NCI-H2171 treated with DMSO at 0.1 percent for 48 hours (cell line): ENCODE results near the gene MT1F.
"Not testable (repeated sequence)": the region's sequence is repeated elsewhere in the genome, so short reads cannot be mapped to it uniquely, and the experiment has no call there.

ENCODE experiments used
- DNase-seq: peaks from one replicate; lab custom pipeline; 2025; lab: John Stamatoyannopoulos, UW

The MT1F gene

DNA sequence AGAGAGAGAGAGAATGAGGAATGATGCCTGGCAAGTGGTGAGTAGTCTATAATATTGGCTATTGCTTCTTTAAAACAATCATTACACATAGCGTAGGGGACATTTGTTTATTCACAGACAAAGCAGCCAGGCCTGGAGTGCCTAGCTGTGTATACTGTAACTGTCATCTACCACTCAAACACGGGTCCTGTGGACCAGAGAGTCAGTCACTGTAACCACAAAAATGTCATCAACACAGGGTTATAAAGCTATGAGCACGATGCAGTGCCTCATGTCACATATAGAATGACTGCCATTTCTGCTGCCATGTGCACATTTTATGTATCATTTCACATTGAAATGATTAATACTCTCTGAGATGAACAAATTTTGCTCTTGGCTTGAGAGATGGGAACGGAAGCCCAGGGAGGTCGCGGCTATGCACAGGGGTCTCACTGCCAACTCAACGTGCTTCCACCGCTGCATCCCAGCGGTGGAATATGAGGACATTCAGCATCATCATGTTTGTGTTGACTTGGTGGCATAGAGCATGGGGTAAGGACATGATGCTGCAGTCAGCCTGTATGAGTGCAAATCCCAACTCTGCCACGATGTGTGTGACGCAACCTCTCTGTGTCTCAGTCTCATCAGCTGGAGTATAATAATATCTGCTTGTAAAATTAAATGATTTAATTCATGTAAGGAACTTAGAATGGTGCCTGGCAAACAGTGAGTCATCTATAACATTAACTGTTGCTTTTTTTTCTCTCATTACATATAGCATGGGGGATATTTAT, 15.2 kb downstream of the MT1F start:
- DNase-seq: no peak

DNA sequence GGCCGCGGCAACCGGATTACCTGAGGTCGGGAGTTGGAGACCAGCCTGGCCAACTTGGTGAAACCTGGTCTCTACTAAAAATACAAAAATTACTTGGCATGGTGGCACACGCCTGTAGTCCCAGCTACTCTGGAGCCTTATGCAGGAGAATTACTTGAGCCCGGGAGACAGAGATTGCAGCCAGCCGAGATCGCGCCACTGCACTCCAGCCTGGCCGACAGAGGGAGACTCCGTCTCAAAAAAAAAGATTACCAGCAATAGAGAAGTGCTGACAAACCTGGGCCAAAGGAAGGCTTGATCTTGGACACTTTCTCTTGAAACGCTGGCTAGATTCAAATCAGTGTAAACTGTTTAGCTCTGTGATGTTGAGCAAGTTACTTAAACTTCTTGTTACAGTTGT, 16.2 kb downstream of the MT1F start:
- no peak for DNase-seq

DNA sequence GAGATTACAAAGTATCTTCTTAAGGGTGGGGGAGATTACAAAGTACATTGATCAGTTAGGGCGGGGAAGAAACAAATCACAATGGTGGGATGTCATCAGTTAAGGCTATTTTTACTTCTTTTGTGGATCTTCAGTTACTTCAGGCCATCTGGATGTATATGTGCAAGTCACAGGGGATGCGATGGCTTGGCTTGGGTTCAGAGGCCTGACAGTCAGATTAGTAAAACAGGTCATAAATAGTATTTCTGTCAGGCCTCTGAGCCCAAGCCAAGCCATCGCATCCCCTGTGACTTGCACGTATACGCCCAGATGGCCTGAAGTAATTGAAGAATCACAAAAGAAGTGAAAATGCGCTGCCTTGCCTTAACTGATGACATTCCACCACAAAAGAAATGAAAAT, 16.8 kb downstream of the MT1F start:
- not testable (repeated sequence) for DNase-seq

DNA sequence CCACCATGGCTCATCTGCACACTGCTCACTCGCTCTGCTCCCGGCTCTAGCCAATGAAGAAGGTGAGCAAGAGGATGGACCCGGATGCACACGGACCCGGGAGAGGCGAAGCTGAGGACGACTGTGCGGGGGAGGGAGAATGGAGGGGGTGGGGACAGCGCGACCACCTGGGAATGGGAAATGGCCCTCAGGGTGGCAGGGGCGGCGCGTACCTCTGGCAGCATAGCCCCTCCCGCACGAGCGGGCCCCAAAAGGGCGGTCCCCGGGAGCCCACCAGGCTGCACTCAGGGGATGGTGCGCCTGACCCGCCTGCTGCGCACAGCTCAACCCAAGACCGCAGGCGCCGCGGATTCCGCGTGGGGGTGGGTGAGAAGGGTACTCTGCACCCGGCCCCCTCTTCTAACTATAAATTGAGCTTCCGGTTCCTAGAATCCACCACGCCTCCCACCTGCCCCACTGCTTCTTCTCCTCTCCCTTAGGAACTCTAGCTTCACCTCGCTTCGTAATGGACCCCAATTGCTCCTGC, 18.0 kb downstream of the MT1F start:
- DNase-seq: no peak

DNA sequence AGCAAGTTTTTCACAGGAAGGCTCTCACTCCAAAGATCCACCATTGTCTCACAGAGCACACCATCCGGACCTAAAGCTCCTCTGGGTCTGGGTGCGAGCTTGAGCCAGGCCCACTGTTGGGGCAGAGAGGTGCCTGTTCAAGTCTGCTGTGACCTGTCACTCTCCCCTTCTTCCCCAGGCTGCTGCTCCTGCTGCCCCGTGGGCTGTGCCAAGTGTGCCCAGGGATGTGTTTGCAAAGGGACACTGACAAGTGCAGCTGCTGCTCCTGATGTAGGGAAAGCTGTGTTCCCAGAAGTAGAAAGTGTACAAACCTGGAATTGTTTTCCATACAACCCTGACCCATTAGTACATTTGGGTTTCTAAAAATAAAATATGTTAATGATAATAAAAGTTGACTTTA, 19.7 kb downstream of the MT1F start:
- no peak for DNase-seq

DNA sequence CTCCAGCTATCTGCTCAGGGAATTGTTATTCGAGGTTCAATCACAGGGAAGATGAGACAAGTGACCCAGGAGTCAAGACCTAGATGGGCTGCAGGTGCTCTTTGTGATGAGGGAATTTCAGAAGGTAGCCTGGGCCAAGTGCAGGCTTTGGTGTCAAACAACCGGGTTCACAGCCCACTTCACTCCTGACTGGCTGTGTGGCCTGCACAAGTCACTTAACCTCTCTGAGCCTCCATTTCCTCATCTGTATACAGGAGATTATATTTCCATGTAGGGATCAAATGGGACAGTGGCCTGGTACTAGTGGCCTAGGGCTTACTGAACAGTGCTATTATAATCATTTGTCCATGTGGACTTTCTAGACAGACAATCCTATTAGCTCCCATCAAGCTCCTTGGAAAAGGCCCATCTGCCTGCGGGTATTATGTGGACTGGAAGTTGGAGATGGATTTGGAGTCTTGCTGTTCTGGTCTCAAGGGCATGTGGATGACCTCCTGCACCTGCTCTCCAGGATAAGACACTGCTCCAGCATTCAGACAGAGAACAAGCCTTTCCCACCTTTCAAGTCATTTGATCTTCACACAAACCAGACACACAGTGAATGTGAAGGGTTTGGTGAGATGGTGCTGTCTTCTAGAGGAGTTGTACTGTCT, 21.4 kb downstream of the MT1F start:
- DNase-seq: no peak

DNA sequence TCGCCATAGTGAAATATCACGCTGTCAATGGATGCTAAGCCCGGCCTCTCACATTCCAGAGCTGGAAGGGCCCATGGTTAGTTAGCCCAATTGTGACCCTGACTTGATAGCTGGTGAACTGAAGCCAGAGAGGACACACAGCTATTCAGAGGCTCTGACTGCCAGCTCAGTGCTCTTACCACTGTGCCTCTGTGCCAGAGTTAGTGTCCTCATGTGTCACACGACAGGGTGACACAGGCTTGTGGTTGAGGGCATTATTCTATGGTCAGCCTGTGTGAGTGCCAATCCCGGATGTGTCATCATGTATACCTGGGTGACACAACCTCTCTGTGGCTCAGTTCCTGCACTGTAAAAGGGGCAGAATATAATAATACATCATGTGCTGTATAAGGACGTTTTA, 22.1 kb downstream of the MT1F start:
- DNase-seq: no peak

DNA sequence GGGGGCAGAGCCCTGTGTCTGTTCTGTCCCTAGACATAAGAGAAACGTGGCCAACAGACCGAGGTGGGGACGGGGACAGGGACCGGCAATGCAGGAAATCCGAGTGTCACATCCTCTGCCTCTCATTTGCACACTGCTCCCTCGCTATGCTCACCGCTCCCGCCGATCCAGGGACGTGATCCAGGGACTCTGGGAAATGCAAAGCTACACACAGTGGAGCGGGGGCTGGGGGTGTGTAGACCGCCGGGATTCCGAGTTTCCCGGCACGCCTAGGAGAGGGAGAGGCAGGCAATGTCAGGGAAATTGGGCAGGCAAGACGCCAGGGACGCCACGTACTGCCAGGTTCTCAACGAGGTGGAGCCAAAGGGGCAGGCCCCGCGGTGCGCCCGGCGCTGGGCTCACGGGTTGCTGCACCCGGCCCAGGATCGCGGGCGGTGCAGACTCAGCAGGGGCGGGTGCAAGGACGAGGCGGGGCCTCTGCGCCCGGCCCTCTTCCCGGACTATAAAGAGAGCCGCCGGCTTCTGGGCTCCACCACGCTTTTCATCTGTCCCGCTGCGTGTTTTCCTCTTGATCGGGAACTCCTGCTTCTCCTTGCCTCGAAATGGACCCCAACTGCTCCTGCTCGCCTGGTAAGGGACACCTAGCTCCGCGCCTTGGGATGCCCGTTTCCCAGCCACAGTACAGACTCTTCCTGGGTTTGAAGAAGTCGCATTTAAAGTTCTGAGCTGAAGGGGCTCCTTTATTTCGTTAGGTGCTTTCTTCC, 24.4 kb downstream of the MT1F start, which contains the start of gene MT1X:
Gene MT1X, plus strand, starts transcription at position 532 of the 764 bp plus-strand sequence. Its CDS starts 71 bp downstream, at position 603.
- peak; percentile 89 for DNase-seq

DNA sequence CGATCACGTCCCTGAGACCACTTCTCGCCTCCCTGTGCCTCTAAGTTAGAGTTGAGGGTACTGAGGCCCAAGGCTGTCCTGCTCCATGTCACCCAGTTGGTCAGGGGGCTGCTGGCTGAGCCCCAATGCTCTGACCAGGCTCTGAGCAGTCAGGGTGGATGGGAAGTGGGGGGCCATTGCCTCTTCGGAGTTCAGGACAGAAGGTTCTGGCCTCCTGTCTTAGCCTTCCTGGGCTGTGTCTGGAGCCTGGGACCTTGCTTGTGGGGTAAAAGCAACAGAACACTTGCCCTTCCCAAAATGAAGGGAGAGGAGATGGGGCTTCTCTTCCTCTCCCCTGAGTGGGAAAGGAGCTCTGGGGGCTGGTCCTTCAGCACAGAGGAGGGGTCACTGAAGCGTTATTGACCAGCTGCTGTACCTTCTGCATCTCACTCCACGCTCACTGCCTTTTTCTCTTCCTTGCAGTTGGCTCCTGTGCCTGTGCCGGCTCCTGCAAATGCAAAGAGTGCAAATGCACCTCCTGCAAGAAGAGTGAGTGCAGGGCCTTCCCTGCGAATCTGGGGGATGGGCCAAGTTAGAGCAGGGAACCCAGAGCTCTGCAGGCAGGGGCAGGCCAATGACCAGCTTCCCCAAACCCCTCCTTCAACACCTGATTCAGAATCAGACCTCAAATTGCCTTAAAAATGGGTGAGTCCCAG, 25.1 kb downstream of the MT1F start:
- DNase-seq: no peak

DNA sequence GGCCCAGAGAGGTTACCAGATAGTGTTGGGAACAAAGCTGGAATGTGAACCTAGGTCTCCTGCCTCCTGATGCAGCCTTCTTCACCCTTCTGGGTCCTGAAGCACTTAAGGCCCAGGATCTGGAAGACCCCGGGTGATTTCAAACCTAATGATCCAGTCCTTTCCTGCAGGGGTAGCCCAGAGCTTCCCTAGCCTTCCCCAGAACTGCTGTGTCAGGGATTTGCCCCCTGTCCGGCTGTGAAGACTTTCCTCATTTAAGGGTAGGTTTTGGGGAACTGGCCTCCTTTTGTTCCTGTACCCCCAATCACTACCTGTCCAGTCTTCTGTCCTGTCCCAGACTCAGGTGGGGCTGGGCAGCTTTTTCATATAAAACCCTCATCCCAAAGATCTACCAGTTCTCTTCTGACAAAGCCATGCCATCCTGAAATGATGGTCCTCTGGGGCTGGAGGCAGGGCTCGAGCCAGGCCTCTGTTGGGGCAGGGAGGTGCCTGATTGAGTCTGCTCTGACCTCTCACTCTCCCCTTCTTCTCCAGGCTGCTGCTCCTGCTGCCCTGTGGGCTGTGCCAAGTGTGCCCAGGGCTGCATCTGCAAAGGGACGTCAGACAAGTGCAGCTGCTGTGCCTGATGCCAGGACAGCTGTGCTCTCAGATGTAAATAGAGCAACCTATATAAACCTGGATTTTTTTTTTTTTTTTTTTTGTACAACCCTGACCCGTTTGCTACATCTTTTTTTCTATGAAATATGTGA, 25.8 kb downstream of the MT1F start:
- DNase-seq: peak; percentile 19

DNA sequence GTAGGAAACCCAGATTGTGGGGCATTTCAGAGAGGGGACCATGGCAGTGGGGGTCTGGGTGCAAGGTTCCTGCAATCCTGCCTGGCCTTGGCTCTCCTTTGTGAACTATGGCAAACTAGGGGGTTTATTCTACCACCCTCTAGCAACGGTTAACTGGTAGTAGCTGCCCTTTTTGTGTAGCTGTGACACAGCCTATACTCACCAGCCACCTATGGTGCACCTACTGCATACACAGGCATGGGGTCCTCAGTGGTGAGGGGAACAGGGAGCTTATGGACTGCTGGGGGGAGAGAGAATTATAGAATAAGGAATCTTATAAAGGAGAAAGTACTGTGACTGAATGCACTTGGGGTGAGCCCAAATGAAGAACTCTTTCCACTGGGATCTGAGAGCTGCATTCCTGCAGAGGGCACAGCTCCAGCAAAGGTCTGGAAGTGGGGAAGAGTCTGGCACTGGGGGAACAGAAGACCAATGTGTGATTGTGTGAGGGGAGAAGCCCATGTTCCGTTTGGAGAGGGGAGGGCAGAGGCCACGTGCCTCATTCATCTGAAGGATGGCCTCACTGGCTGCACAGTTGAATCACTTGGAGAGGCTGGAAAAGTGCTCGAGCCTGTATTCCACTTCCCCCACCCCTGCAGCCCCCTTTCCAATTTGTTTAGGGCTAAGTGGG, 26.6 kb downstream of the MT1F start:
- DNase-seq: no peak

DNA sequence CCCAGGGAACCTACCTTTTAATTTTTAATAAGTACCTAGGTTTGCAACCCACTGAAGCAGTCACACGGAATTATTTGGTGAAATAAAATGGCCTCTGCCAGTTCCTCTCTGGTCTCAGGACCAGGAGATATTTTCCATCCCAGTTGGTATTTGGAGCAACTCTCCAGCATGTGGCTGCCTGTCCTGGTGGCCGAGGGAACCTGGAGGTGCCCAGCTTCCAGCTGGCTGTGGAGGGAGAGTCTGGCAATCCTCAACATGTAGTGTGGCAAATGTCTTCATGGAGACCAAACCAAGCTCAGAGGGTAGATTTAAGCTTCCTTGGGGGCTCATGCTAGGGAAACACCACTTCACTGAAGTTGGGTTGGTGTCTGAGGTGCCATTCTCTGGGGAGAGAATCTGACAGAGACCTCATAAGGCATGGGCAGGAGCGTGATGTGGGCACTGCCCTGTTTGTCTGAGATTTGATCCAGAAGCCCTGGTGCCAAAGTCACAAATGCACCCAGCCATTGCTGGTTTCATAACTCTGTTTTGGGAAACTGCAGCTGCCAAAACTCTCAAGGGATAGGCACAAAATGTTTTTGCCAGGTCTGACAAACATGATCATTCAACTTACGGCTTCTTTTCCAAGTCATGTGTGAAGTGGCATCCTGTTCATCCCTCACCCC, 27.3 kb downstream of the MT1F start:
- no peak for DNase-seq

DNA sequence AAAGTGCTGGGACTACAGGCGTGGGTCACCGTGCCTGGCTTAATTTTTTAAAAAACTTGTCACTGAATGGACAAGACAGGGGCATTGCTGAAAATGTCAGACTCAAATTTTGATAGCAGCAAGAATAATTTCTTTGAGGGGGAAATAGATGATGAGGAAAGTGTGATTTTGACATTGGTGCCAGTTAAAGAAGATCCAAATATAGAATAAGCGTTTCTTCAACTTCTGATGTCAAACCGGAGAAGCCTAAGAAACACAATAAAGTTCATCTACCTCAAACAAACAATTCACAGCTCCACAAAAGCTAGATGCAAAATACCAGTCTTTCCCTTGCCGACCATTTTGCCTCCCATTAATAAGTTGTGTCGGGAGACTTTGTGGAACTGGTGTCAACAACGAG, 29.0 kb downstream of the MT1F start:
- DNase-seq: no peak

DNA sequence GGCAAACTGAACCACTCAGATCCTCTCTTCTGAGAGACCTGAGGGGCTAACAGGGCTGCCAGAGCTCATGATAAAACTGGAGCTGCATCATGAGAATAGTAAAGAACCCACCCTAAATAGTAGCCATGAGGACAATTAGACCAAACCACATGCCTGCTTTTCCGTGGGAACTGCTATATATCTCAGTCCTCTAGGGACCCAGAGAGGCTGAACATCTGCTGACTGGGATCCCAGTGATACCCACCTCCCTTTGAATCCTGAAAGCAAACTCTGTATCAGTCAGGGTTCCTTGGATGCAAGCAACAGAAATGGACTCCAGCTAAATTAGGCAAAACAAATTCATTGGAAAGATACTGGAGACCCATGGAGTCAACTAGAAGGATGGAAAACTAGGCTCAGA, 31.0 kb downstream of the MT1F start:
- peak; percentile 38 for DNase-seq

DNA sequence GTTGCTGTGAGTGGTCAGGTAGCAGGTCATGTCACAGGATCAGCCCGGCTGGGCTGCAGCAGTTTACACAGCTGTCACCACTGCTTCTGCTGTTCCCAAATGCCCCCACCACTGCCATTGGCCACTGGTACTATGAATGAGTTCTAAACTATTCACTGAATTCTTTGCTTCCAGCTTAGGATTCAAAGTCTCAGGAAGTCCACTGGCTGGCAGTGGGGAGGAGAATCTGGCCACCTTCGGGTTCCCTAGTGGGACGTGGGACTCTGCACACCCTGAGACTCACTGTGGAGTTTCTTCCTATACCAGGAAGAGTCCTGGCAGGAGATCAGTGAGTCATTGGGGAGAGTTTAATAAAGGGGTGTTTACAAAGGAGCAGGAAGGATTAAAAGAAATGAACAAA, 31.4 kb downstream of the MT1F start:
- no peak for DNase-seq

DNA sequence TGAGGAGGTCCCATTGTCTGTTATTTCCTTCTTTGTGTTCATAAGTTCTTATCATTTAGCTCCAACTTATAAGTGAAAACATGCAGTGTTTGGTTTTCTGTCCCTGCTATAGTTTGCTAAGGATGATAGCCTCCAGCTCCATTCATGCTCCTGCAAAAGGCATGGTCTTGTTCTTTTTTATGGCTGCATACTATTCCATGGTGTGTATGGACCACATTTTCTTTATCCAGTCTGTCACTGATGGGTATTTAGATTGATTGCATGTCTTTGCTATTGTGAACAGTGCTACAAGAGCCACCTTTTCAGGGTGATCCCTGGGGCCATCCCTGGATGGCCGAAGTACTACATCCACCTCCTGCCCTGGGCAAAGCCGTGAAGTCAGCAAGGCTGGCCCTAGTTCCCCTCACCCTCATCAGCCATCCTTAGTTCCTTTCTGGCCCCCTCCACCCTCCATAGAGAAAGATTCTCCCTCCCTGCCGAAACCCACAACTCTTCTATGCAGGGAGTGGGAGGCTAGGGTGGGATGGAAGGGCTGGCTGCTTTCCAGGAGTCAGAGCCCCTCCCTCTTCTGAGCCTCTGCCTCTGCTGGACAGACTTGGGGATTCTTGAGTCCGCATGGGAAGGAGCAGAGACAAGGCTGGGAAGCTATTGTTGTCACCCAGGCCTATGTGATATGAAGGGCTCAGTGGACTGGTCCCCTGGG, 32.8 kb downstream of the MT1F start:
- no peak for DNase-seq

DNA sequence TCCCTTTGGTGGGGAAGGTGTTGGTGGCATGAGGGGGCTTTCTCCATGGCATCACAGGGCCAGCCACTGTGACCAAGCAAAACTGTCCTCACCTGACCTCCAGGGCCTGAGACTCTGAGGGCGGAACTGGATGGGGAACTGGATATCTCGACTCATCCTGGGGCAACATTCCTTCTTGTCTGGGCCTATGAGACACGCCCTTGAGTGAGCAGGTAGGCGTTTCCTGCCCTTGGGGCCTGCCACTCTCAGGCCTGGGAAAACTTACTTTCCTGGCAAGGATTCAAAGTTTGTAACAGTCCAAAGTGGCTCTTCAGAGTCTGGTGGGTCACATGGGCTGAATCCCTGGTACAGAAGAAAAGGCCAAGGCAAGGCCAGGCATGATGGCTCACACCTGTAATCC, 34.1 kb downstream of the MT1F start:
- DNase-seq: no peak

DNA sequence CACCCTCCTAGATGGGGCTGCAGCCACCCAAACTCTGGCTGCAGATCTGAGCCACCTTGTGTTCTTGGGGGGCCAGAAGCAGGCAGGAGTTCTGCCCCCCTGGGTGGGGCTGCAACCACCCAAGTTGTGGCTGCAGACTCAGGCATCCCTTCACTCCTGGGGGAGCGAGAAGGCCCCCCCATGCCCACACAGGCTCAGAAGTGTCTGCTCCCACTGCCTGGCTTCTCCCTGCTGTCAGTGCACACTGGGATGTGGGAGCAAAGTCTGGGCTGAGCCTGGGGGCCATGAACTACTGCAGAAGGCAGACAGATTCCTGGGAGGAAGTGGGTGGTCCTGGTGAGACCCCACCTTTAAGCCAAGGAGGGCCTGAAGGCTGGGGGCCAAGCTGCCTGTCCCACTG, 37.5 kb downstream of the MT1F start:
- DNase-seq: no peak

DNA sequence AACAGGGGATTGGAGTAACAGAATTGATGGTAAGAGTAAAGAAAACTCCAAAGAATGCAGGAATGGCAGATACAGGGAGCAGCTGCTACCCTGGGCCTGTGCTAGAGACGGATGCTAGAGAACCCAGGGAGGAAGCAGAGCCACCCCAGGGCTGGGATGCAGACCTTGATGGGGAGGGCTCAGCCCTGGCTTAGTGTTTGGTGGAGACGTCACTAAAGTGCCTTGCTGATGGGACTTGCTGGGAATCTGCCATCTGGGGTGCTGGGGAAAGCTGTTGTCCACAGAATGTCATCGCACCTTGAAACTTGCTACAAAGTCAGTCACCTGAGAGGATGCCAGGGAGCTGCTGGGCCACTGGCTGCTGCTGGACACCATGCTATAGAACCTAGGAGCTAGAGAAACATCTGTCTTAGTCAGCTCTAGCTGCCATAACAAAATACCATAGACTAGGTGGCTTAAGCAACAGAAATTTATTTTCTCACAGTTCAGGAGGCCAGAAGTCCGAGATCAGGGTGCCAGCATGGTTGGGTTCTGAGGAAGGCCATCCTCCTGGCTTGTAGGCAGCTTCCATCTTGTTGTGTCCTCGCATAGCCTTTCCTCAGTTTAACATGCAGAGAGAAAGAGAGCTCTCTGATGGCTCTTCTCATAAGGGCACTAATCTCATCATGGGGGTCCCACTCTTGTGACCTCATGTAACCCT, 39.8 kb downstream of the MT1F start:
- no peak for DNase-seq
